HG03095 (cell line): ENCODE measurements around the gene ADAMTSL5.
"Not testable (repeated sequence)": the region's sequence is repeated elsewhere in the genome, so short reads cannot be mapped to it uniquely, and the experiment has no call there.

Experiments
- ATAC-seq: cut with Tn5 transposase; IDR thresholded peaks from one replicate; pipeline ENCODE4 v1.9.1; 2021; ENCODE audit warnings: moderate library complexity; ENCODE audit not compliant: unreplicated experiment

Gene ADAMTSL5

GRCh38 chr19:1531587-1531986, 18.8 kb upstream of the ADAMTSL5 start:
- ATAC-seq = no peak

- ATAC-seq = not testable (repeated sequence)
These were observed 18.0 kb upstream of the ADAMTSL5 start for GRCh38 chr19:1530856-1531255.

- no peak for ATAC-seq
These were observed 16.6 kb upstream of the ADAMTSL5 start for GRCh38 chr19:1529430-1529816.

- no peak for ATAC-seq
These were observed 16.0 kb upstream of the ADAMTSL5 start for GRCh38 chr19:1528596-1529429.

GRCh38 chr19:1527650-1528309, 15.0 kb upstream of the ADAMTSL5 start:
- no peak for ATAC-seq

- no peak for ATAC-seq
These were observed 14.3 kb upstream of the ADAMTSL5 start for GRCh38 chr19:1526979-1527649.

GRCh38 chr19:1526066-1526778, 13.4 kb upstream of the ADAMTSL5 start:
- ATAC-seq = no peak

- ATAC-seq = no peak
These were observed 12.5 kb upstream of the ADAMTSL5 start for GRCh38 chr19:1525343-1525742.

GRCh38 chr19:1524972-1525325, 12.1 kb upstream of the ADAMTSL5 start:
- ATAC-seq = no peak

GRCh38 chr19:1524287-1524971, 11.6 kb upstream of the ADAMTSL5 start:
- ATAC-seq = no peak

- no peak for ATAC-seq
These were observed 10.8 kb upstream of the ADAMTSL5 start, which contains the start of gene PLK5 for GRCh38 chr19:1523412-1524286. Gene PLK5, plus strand, starts transcription at chr19:1524077. Its CDS starts 2,920 bp downstream, at chr19:1526997.

GRCh38 chr19:1522838-1523237, 10.0 kb upstream of the ADAMTSL5 start:
- ATAC-seq = no peak

- no peak for ATAC-seq
These were observed 9.2 kb upstream of the ADAMTSL5 start for GRCh38 chr19:1522061-1522460.

GRCh38 chr19:1521636-1522035, 8.8 kb upstream of the ADAMTSL5 start:
- ATAC-seq = no peak

GRCh38 chr19:1520203-1520780, 7.5 kb upstream of the ADAMTSL5 start:
- ATAC-seq = no peak

- ATAC-seq = not testable (repeated sequence)
These were observed 7.0 kb upstream of the ADAMTSL5 start for GRCh38 chr19:1519802-1520201.

GRCh38 chr19:1518471-1518870, 5.7 kb upstream of the ADAMTSL5 start:
- no peak for ATAC-seq

- ATAC-seq = no peak
These were observed 3.6 kb upstream of the ADAMTSL5 start for GRCh38 chr19:1516395-1516753.

- ATAC-seq = no peak
These were observed 2.3 kb upstream of the ADAMTSL5 start for GRCh38 chr19:1514986-1515721.
